ENCODE data around the gene NAA10.

NAA10 gene

DNA sequence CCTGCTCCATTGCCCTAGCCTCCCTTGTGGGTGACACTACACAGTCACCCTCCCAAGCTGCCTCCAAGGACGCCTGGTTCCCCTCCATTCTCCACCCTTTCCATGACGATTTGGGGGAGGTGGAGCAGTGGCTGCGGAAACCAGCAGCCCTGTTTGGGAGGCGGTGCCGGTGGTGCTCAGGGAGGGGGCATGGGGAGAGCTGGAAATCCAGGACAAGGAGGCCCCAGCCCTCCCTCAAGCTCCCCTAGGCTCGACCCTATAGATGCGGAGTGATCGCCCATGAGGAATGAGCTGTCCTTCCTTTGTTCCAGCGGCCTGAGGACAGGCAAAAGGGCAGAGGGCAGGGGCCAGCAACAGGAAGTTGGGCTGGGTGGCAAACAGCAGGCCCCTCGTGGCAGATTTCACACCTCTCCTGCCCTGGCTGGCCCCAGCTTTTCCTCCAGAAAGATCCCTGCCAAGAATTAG lies 13.2 kb upstream of the NAA10 start:
- no peak overlapping the region for H3K4me3 ChIP-seq (ENCODE audit: low read depth, low read length)
- no peak for DNase-seq (ENCODE audit: low read depth)
- no peak for TF ChIP-seq CTCF (IDR thresholded peaks at IDR 0.05; ENCODE audit: control insufficient read depth, extremely low read depth, insufficient read depth)

DNA sequence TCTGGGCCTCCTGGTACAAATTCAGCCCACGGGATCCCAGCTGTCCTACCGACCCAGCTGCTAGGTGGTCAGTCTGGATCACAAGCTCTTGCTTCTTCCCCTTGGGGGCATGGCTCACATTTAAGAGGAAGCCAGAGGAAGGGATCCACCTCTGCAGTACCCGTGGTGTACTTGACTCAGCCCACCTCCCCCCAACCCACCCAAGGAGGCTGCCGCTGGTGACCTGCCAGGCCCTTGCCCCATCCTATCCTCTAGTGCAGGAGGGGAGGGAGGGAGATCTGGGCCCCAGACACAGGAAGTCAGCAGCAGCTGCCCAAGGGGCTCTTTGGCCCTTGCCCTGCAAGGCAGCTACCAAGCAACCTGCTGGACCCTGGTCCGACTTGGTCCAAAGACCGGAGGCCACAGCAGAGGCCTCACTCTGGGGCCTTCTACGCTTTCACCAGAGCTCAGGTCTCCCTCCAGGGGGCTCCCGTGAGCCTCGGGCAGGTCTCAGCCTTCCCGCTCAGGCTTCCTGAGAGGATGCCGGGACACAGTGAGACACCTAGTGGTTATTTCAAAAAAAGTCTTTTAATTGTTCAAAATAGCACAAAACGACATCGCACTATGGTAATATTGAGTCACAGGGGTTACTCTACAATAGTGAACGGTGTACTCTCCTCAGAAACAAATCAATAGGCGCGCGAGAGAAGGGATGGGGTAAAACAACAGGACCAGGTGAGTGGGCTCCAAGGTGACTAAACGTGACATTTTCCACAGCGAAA lies 12.4 kb upstream of the NAA10 start:
- no peak for DNase-seq (ENCODE audit: low read depth)
- peak; percentile 71 for TF ChIP-seq CTCF (IDR thresholded peaks at IDR 0.05; ENCODE audit: control insufficient read depth, extremely low read depth, insufficient read depth)
- no peak overlapping the region for H3K4me3 ChIP-seq (ENCODE audit: low read depth, low read length)

DNA sequence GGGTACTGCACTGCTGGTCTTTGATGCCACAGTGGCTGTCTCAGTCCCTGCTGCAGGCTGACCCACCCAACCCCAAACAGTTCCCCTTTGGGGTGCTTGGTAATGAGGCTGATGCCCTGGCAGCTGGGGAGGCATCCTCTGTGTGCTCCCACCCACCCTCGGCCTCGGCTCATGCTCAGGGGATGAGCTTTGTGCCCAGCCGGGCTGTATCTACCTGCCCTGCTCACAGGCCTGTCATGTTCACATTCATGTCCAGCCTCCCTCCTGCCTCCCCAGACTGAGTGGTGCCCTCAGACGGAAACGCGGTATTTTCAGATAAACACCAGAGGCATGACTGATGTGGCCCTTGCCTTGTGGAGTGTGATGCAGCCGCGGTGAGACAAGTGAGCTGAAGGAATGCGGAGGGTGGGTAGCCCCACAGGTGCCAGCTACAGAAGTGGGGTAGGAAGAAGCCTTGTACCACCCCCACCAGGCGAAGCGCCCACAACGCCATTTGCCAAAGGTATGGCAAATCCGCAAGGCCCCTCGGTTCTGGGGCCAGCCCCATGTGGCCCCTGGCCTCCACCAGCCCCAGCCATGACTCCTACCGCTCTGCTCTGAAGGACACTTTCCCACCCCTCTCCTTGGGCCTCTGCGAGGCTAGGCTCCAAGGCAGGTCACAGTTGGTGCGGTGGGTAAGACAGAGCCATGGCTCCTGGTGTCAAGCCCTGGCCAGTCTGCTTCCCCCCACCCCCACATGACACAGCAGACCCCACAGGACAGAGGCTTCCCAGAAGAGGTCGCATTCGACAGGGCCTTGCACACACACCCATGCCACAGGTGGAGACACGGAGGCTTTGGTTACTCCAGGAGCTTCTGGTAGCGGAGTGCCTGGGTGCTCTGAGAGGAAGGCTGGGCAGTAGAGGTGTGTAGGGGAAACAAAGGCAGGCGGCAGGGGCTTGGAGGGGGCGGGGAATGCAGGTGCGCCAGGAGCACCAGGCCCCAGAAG lies 11.4 kb upstream of the NAA10 start:
- TF ChIP-seq CTCF (IDR thresholded peaks at IDR 0.05; ENCODE audit: control insufficient read depth, extremely low read depth, insufficient read depth), result no peak
- H3K4me3 ChIP-seq (ENCODE audit: low read depth, low read length), result no peak overlapping the region
- DNase-seq (ENCODE audit: low read depth), result no peak

GRCh38 chrX:153944800-153945150 lies 9.9 kb upstream of the NAA10 start:
- no peak for TF ChIP-seq CTCF (IDR thresholded peaks at IDR 0.05; ENCODE audit: control insufficient read depth, extremely low read depth, insufficient read depth)
- H3K4me3 ChIP-seq (ENCODE audit: low read depth, low read length), result no peak overlapping the region
- no peak for DNase-seq (ENCODE audit: low read depth)

- H3K4me3 ChIP-seq (ENCODE audit: low read depth, low read length), result no peak within 1 kb of the TSS
- no peak for DNase-seq (ENCODE audit: low read depth)
- TF ChIP-seq CTCF (IDR thresholded peaks at IDR 0.05; ENCODE audit: control insufficient read depth, extremely low read depth, insufficient read depth), result no peak
Observed at GRCh38 chrX:153944140-153944799, 9.4 kb upstream of the NAA10 start, which contains the start of gene RENBP. Gene RENBP, minus strand, starts transcription at chrX:153944643. Its CDS starts 33 bp downstream, at chrX:153944610.

DNA sequence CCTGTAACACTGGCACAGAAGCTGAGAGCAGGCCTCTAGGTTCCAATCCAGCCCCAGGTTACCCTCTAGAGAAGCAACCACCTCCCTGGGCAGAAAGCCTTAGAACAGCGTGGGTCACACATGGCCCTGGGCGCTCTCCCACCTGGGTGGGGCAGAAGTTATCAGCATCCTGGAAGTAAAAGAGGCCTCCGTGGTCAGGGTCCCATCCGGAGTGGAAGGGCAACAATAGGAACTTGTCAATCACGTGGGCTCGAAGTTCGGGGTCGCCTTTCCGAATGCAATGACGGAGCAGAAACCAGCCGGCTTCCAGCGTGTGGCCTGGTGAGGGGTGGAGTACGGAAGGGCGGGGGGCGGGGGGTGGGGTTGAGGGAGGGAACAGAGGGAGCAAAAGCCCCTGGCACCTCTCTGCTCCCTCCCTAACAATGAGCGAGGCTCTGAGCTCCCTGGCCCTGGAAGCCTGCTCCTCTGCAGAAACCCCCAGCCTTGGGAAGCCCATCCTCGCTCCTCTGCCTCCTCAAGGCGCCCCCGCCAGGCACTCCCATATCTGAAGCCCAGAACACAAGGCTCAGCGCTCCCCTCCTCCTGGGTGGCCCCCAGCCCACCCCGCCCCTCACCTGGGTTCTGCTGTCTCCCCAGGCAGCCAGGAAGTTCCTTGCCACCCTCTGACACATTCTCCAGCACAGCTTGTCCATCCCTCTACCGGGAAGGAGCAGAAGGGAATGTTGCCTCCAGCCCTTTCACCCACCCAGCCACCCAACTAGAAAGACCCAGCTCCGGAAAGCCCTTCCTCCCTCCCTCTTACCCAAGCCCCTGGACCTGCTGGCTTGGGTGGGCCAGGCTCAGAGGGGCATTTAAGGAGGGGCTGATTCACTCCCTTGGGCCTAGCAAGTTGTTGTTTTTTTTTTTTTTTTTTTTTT lies 6.8 kb upstream of the NAA10 start:
- no peak overlapping the region for H3K4me3 ChIP-seq (ENCODE audit: low read depth, low read length)
- DNase-seq (ENCODE audit: low read depth), result no peak
- no peak for TF ChIP-seq CTCF (IDR thresholded peaks at IDR 0.05; ENCODE audit: control insufficient read depth, extremely low read depth, insufficient read depth)

Measured in LNCaP clone FGC (cell line).